Measurements from ENCODE around the gene RNF121.

Gene RNF121

DNA sequence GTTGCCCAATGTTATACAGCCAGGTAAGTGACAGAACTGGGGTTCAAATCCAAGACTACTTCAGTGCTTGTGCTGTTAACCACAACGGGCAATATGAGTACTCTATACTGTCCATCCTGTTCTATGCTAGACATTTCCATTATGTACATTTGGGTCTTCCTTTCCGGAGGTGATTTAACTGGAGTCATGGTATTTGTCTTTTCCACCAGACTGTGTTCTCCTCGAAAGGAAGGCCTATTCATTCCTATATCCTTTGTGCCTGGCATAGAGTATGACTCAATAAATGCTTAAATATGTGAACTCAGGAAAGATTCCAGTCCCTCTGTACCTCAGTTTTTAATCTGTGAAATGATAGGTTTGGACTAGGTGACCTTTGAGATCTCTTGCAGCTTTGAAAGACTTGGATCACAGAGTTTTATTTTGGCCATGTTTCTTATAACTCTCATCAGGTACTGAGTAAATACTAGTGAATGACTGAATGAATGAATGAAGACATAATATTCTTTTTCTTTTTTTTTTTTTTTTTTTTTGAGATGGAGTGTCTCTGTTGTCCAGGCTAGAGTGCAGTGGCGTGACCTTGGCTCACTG, 6.6 kb downstream of the RNF121 start:
- no peak for DNase-seq

DNA sequence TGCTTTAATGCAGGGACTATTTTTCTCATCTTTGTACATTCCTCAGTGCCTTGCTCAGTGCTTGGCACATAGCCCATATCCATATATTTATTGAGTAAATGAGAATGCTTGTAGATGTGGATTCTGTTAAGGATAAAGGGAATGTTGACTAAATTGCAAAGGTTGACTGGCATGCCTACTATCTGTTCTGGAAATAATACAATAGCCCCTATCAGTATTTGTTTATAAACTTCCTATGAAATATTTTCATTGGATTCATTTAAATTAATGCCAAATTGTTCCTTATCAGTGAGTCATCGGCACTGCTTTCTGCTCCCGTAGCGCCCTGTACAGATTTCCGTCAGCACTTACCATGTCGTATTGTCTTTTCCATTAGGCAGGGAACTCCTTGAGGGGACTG, 8.0 kb downstream of the RNF121 start:
- DNase-seq: no peak

DNA sequence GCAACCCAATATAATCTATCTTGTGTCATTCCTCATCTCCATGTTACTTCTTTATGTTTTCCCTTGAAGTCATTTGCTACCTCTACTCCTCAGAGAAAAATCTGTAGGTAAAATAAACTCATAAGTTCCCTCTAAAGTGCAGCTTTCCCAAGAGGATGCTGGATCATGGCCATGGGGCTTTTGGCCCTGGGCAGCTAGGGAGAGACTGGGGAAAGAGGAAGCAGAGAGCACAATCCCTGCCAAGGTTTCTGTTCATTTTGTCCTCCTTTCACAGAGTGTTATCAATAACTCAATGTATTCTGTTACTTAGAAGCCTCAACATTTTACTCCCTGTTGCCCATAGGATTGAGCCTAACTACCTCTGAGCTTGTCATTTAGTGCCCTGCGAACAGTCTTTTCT, 9.0 kb downstream of the RNF121 start:
- no peak for DNase-seq

DNA sequence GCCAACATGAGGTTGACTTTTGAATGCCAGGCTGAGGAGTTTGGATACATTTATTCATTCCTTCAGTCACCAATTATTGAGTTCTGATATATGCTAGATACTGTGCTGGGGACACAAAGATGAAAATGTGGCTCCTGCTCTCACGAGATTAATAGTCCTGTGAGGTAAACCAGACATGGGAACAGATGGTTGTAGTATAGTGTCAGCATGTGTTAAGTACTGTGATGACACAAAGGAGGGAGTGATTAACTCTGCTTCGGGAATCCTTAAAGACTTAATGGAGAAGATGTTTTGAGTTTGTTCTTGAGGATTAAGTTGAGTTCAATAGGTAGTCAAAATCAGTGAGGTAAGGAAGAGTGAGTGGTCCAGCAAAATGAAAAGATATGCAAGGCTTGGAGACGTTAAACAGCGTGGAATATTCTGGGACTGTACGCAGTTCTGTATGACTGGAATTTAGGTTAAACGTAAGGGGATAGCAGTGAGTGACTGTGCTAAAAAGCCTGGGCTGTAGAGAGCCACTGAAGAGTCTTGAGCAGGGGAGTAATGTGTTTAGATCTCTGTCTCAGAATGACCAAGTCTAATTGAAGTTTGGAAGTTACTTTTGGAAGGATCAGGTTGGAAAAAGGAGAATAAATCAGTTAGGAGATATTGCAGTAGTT, 11.8 kb downstream of the RNF121 start:
- no peak for DNase-seq

DNA sequence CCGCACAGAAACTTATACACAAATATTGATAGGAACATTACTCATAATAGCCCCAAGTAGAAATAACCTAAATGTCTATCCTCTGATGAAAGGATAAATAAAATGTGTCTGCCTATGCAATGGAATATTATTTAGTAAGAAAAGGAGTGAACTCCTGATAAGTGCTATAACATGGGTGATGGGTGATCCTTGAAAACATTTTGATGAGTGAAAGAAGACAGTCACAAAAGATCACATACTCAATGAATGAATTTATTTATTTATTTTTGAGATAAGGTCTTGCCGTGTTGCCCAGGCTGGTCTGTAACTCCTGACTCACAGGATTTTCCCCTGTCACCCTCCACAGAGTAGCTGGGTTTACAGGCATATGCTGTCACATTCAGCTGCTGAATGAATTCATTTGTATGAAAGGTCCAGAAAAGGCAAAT, 17.3 kb downstream of the RNF121 start:
- DNase-seq: no peak

DNA sequence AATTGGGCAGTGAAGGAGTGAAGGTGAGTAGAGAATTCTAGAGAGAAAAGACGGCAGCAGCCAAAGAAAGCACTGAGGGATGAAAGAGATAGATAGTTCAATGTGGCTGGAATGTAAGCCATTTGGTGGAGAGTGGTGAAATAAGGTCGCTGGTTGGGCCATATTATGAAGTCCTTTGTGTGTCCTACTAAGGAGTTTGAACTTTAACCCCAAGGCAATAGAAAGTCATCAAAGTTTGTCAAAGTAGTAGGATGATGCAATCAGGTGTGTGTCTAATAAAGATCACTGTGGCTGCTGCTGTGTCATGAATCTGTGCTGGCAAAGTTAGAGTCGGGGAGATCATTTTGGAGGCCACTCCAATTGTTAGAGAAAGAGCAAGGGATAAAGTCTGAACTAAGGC, 18.7 kb downstream of the RNF121 start:
- DNase-seq: no peak

DNA sequence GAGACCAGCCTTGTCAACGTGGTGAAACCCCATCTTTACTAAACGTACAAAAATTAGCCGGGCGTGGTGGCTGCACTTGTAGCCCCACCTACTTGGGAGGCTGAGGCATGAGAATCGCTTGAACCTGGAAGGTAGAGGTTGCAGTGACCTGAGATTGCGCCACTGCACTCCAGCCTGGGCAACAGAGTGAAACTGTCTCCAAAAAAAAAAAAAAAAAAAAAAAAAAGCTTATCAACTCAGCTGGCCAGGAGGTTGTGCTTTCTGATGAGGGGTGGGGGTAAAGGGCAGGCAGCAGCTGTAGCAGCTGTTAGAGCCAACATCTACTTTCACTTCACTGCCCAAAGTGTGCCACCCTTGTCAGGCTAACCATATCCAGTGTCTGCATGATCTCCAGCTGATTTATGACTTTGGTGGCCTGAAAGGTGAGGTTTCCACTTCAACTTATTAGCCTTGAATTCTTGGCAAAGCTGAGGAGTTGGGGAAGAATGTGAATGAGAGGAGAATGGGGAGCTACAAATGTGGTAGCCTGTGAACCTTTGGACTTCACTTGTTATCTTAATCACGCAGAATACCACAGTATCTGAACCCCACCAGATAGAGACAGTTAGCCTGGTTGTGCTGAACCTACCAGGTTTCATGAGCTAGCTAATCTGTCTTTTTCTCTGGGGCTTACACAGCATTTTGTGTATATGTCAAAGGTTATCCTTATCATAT, 19.6 kb downstream of the RNF121 start:
- DNase-seq: no peak

DNA sequence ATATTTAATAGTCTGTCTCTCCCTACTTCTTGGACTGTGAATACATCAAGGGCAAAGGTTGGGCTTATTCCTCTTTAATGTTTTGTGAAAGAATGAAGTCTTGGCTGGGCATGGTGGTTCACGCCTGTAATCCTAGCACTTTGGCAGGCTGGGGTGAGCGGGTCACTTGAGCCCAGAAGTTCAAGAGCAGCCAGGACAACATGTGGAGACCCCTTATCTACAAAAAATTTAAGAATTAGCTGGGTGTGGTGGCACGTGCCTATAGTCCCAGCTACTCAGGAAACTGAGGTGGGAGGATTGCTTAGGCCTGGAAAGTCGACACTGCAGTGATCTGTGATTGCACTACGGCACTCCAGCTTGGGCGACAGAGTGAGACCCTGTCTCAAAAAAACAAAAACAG, 20.2 kb downstream of the RNF121 start:
- no peak for DNase-seq

DNA sequence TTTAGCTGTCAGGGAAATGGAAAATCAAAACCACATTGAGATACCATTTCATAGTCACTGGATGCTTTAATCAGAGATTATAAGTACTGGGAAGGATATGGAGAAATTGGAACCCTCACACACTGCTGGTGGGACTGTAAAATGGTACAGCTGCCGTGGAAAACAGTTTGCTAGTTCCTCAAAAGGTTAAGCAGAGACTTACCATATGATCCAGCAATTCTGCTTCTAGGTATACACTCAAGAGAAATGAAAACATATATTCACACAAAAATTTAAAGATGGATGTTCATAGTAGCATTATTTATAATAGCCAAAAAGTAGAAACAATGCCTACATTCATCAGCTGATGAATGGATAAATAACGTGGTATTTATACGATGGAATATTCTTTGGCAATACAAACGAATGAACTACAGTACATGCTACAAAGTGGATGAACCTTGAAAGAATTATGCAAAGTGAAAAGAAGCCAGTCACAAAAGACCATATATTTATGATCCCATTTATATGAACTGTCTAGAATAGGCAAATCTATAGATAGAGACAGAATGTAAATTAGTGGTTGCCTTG, 23.0 kb downstream of the RNF121 start:
- DNase-seq: no peak

DNA sequence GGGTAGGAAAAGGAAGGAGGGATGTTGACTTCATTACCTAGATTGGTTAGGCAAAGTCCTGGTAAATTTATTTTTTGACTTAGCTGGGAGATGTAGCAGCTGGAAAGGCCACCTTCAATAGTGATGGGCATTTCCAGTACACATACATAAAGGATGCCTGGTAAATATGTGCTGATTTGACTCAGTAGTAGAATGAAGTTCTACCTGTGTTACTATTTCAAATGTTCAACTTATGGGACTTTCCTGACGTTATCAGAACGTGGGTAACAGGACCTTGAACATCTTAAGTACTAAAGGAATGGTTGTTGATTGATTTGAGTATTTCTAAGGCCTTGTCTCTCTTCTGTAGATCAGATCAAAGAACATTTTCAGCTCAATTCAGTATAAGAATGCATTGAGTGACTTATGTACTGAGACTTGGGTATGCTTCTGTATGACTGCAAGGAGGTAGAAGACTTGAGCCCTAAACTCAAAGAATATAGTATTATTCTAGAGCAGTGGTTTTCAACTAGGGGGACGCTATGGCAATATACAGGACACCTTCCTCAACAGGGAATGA, 27.1 kb downstream of the RNF121 start:
- no peak for DNase-seq

DNA sequence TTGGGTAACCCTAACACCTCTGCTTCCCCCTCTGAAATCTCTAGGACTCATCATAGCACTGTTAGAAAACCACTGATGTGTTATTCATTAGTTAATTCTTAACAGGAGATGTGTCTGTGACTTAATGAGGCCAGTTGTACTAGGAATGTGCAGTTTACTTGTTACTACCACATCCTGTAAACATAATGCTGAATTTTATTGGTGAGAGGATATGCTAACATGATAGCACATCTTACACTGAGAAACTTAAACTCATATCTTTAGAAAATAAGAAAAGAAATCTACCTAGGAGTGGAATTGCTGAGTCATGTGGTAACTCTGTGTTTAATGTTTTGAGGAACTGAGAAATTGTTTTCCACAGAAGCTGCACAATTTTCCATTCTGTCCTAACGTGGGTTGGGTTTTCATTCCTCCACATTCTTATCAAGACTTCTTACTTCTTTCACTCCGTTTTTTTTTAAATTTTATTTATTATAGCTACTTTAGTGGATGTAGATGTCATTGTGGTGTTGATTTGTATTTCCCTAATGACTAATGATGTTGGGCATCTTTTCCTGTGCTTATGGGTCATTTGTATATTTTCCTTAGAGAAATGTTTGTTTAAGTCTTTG, 33.7 kb downstream of the RNF121 start:
- DNase-seq: no peak

DNA sequence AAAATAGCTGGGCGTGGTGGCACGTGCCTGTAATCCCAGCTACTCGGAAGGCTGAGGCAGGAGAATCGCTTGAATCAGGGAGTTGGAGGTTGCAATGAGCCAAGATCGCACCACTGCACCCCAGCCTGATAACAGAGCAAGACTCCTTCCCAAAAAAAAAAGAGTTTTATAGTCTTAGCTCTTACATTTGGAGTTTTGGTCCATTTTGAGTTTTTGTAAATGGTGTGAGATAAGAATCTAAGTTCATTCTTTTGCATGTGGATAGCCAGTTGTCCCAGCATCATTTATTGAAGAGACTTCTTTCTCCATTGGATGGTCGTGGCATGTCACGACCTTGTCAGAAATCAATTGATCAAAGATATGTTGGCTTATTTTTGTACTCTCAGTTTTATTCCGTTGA, 34.6 kb downstream of the RNF121 start:
- DNase-seq: no peak

DNA sequence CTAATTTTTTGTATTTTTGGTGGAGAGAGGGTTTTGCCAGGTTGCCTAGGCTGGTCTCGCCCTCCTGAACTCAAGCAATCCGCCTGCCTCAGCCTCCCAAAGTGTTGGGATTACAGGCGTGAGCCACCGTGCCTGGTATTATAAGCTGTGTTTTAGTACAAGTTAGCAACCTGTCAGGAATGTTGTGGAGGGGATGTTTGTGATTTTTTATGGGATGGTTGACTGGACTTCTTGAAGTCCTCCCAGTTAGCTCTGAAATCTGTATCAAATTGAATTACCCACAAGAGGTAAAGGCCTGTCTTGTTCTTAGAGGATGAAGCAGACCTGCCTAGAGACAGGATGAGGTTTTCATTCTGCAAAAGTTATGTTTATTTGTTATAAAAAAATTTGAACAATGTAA, 35.8 kb downstream of the RNF121 start:
- no peak for DNase-seq

DNA sequence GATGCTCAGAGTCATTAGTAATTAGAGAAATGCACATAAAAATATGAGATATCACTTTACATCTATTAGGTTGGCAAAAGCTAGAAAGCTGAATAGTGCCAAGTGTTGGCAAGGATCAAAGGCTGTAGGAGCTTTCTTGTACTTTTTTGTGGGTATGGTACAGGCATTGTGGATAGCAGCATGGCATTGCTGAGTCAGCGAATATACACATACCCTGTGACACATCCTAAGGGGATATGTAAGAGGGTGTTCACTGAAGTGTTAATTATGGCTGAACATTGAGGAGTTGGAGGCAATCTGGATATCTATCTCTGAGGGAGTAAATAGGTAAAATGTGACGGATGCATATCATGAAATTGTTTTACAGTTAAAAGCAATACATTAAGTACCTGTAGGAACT, 42.8 kb downstream of the RNF121 start:
- no peak for DNase-seq

DNA sequence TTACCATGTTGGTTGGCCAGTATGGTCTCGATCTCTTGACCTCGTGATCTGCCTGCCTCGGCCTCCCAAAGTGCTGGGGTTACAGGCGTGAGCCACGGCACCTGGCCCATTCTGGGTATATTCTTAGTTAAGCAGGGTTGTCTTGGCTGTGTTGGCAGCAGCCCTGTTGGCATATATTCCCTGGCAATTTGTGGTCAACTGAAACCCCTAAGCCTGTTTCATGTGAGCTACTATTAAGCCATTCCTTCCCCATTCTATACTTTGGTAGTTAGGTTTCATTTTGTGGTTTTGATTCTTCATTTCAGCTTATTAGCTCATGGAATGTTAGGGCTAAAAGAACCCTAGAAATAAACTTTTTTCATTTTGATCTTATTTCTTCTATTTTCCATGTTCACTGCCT, 47.7 kb downstream of the RNF121 start:
- no peak for DNase-seq

DNA sequence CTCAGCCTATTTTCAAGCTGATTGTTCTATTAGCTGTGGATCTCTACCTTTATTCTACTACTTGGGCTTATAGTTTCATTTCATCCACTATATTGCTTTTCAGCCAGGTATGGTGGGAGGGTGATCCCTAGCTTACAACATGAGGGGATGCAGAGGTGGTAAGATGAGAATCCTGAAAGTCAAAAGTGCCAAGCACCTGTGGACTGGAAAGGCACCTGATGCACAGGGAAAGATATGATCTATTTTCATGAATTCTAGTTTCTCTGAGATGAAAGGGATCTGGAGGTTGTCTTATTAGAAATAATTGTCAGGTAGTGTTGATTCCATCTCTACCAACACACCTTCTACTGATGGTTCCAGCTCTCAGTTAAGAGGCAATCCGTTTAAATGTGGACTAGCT, 48.2 kb downstream of the RNF121 start:
- no peak for DNase-seq

DNA sequence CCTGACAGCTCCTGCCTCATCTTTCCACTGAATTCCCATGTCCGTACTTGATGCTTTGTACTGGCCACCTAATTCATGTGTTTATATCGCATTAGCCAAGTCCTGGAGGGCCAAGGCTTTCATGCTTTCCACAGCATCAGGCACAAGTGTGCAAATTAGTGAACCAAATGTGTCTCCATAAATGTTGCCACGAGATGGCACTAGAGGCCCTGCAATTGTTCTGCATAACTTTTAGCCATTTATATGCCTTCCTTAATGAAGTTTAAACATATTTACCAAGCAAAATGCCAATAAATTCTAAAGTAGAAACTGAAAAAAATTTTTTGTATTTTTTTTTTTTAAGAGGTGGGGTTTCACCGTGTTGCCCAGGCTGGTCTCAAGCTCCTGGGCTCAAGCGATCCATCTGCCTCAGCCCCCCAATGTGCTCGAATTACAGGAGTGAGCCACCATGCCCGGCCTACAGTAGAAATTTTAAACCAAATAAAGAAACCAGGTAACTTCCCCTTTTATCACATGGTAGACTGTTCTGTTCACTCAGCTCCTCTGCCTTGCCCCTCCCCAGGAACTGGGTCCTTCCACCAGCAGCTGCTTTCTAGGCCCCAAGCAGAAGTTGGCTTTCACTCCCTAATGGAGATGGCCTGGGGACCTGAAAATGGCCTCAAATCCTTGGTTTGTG, 49.0 kb downstream of the RNF121 start:
- DNase-seq: peak; percentile 29

DNA sequence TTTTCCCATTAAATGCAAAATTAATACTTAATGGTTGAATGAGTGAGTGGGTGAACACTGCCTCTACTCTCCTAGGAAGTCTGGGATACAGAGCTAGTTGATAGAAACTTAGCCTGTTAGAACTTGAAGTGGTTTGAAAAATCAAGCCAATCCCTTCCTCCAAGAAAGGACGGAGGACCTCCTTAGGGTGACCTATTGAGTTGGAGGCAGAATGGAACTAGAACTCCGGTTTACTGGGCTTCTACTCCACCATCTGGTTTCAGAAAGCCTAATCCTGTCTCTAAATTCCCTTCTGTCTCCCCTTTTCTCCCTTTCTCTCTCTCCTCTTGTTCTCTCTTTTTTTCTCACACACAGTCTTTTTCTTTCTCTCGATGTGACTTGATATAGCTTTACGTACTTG, 50.2 kb downstream of the RNF121 start:
- no peak for DNase-seq

DNA sequence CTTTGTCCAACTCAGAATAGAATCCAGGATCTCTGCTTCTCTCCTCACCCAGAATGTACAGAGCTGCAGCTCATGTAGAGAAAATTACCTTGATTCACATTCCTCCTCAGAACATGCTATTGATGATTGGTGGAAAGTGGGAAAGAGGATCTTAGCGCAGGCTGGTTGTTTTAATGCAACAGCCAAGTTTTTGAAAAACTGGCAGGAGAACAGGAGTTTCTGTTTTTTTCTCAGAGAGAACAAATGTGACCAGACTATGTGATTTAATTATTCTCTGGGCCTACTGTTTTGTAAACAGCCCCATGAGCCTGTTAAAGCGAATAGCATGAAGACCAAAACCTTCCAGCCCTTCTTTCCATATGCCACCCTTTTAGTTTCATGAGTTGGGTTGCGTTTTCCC, 50.8 kb downstream of the RNF121 start:
- no peak for DNase-seq

DNA sequence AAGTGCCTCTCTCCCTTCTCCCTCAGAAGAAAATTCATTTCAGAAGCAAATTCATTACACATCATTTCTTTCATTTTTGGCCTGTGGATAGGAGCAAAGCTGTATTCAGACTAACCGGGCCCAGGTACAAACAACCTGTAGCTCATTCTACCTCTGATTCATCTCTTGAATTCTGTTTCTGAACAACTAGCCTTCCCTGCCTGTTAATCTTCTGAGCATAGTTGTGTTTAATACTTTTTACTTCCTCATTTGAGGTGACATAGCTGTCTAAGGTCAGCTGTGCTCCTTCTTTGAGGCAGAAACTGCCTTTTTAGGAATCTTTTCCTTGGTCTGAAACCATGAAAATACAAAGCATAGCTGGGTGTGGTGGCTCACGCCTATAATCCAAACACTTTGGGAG, 57.3 kb downstream of the RNF121 start:
- no peak for DNase-seq

DNA sequence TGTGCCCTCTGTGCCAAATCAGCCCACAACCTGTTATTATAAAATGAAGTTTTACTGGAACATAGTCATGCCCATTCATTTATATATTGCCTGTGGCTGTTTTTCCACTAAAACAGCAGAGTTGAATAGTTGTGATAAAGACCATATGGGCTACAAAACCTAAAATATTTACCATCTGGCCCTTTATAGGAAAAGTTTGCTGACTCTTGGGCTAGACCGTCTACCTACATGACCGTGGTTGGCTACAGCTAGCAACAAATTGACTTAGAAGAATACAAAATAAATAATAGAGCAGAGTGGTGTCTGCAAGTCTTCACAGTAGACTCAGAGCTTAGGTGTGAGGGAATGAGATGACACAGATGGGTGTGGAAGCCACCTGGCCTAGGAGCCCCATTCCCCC, 58.7 kb downstream of the RNF121 start:
- no peak for DNase-seq

DNA sequence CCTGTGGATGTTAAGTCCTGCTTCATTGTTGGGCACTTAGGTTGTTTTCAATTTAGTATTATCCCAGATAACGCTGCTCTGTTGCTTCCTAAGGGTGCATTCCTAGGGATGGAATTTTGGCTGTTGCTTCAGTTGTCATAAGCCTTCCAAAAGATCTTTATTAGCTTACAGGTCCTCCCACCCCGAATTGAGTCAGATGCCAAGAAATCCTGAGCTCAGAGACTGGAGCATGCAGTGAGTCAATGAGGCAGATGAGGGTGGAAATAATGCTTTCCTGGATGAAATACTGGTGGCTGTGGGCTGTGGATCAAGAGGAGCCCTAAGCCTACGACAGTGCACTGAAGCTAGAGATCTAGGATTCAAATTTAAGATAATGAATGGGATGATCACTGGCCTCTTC, 59.2 kb downstream of the RNF121 start:
- no peak for DNase-seq

DNA sequence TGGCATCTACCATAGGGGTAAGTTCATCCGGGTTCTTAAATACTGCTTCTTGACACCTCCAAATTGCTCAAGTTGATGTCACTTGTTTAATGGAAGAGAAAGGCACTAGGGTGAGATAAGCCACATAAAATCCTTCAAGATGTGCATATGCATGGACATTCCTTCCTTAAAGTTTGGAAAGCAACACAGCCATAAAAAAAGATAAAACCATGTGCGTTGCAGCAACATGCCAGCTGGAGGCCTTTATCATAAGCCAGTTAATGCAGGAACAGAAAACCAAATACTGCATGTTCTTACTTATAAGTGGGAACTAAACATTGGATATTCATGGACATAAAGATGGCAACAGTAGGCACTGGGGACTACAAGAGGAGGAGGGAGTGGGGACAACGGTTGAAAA, 61.9 kb downstream of the RNF121 start:
- no peak for DNase-seq
